GM12892 (cell line): Measurements from ENCODE around the gene PIGU.

Source experiments
- POLR2A ChIP-seq: IDR thresholded peaks from 2 replicates; pipeline ENCODE4 v1.6.1; 2011; ENCODE audit warnings: low read depth, low read length, control low read depth
- TAF1 ChIP-seq: IDR thresholded peaks from 2 replicates; pipeline ENCODE4 v1.6.1; 2011; ENCODE audit warnings: low read depth, mild to moderate bottlenecking, control low read depth, low read length, borderline replicate concordance

DNA sequence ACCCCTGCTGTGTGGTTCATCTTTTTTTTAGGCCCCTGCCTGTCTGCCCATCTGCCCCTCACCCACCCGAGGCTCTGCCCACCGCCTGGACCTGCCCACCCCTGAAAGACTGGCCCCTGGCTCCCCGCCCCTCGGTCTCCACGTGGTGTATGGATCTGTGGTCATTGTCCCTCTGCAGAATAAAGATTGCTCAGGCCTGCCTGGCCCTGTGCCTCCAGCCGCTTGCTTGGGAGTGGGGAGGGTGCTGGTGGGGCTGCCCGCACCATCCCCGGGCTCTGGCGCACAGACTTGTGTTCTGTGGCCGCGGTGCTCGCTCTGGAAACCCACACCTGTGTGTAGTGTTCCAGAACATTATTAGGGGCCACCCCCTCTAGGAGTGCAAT is 116.8 kb downstream of the PIGU start:
- TF ChIP-seq POLR2A (no peak), TAF1 (no peak)
